Measurements from ENCODE around the gene AUTS2.

DNA sequence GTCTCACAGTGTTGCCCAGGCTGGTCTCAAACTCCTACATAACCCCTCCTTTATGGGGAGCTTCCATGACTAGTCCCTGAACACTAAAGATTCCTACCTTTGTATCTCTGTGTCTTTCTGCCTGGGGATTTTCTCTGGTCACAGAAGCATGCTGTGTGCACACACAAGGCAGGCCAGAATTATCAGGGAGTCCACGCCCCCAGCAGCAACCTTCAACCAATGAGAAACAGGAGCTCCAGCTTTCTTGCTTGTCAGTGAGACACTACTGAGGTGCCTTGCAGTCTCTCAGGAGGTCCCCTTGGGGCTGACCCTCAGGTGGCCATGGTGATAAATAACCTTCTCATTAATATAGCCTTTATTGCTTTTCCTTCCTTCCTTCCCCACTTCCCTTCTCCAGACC, 45.1 kb upstream of the AUTS2 start:
- TF ChIP-seq TCF7L2 (IDR thresholded peaks at IDR 0.05; ENCODE audit: borderline replicate concordance, low read depth, low read length) (no peak), YY1 (tag by site-specific recombination; IDR thresholded peaks at IDR 0.05) (no peak), ZEB2 (tag by site-specific recombination; IDR thresholded peaks at IDR 0.05) (no peak), SP2 (tag by site-specific recombination; IDR thresholded peaks at IDR 0.05) (no peak), ZFP37 (tag by site-specific recombination; IDR thresholded peaks at IDR 0.05) (no peak), GLIS1 (tag by site-specific recombination; IDR thresholded peaks at IDR 0.05) (no peak), ZNF324 (tag by site-specific recombination; IDR thresholded peaks at IDR 0.05) (no peak), ATF2 (tag by site-specific recombination; IDR thresholded peaks at IDR 0.05; ENCODE audit: low read depth) (no peak)
- TF ChIP-seq, protein P1, sequence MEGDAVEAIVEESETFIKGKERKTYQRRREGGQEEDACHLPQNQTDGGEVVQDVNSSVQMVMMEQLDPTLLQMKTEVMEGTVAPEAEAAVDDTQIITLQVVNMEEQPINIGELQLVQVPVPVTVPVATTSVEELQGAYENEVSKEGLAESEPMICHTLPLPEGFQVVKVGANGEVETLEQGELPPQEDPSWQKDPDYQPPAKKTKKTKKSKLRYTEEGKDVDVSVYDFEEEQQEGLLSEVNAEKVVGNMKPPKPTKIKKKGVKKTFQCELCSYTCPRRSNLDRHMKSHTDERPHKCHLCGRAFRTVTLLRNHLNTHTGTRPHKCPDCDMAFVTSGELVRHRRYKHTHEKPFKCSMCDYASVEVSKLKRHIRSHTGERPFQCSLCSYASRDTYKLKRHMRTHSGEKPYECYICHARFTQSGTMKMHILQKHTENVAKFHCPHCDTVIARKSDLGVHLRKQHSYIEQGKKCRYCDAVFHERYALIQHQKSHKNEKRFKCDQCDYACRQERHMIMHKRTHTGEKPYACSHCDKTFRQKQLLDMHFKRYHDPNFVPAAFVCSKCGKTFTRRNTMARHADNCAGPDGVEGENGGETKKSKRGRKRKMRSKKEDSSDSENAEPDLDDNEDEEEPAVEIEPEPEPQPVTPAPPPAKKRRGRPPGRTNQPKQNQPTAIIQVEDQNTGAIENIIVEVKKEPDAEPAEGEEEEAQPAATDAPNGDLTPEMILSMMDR (tag by site-specific recombination; IDR thresholded peaks at IDR 0.05) = no peak
- TF ChIP-seq, protein P2, sequence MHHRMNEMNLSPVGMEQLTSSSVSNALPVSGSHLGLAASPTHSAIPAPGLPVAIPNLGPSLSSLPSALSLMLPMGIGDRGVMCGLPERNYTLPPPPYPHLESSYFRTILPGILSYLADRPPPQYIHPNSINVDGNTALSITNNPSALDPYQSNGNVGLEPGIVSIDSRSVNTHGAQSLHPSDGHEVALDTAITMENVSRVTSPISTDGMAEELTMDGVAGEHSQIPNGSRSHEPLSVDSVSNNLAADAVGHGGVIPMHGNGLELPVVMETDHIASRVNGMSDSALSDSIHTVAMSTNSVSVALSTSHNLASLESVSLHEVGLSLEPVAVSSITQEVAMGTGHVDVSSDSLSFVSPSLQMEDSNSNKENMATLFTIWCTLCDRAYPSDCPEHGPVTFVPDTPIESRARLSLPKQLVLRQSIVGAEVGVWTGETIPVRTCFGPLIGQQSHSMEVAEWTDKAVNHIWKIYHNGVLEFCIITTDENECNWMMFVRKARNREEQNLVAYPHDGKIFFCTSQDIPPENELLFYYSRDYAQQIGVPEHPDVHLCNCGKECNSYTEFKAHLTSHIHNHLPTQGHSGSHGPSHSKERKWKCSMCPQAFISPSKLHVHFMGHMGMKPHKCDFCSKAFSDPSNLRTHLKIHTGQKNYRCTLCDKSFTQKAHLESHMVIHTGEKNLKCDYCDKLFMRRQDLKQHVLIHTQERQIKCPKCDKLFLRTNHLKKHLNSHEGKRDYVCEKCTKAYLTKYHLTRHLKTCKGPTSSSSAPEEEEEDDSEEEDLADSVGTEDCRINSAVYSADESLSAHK (tag by site-specific recombination; IDR thresholded peaks at IDR 0.05) = no peak
- TF ChIP-seq, protein P3, sequence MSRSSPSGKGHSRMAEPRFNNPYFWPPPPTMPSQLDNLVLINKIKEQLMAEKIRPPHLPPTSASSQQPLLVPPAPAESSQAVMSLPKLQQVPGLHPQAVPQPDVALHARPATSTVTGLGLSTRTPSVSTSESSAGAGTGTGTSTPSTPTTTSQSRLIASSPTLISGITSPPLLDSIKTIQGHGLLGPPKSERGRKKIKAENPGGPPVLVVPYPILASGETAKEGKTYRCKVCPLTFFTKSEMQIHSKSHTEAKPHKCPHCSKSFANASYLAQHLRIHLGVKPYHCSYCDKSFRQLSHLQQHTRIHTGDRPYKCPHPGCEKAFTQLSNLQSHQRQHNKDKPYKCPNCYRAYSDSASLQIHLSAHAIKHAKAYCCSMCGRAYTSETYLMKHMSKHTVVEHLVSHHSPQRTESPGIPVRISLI (tag by site-specific recombination; IDR thresholded peaks at IDR 0.05) = no peak
- TF ChIP-seq, protein P4, sequence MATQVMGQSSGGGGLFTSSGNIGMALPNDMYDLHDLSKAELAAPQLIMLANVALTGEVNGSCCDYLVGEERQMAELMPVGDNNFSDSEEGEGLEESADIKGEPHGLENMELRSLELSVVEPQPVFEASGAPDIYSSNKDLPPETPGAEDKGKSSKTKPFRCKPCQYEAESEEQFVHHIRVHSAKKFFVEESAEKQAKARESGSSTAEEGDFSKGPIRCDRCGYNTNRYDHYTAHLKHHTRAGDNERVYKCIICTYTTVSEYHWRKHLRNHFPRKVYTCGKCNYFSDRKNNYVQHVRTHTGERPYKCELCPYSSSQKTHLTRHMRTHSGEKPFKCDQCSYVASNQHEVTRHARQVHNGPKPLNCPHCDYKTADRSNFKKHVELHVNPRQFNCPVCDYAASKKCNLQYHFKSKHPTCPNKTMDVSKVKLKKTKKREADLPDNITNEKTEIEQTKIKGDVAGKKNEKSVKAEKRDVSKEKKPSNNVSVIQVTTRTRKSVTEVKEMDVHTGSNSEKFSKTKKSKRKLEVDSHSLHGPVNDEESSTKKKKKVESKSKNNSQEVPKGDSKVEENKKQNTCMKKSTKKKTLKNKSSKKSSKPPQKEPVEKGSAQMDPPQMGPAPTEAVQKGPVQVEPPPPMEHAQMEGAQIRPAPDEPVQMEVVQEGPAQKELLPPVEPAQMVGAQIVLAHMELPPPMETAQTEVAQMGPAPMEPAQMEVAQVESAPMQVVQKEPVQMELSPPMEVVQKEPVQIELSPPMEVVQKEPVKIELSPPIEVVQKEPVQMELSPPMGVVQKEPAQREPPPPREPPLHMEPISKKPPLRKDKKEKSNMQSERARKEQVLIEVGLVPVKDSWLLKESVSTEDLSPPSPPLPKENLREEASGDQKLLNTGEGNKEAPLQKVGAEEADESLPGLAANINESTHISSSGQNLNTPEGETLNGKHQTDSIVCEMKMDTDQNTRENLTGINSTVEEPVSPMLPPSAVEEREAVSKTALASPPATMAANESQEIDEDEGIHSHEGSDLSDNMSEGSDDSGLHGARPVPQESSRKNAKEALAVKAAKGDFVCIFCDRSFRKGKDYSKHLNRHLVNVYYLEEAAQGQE (tag by site-specific recombination; IDR thresholded peaks at IDR 0.05) = no peak
